NCI-H2227 treated with DMSO at 0.1 percent for 48 hours (cell line): ENCODE results near the gene CCNE1.
"Not testable (repeated sequence)": the region's sequence is repeated elsewhere in the genome, so short reads cannot be mapped to it uniquely, and the experiment has no call there.

Experiments used
- DNase-seq: peaks from one replicate; lab custom pipeline; 2025; lab: John Stamatoyannopoulos, UW

CCNE1 gene

GRCh38 chr19:29787281-29787680 is 24.5 kb upstream of the CCNE1 start:
- DNase-seq: no peak

DNA sequence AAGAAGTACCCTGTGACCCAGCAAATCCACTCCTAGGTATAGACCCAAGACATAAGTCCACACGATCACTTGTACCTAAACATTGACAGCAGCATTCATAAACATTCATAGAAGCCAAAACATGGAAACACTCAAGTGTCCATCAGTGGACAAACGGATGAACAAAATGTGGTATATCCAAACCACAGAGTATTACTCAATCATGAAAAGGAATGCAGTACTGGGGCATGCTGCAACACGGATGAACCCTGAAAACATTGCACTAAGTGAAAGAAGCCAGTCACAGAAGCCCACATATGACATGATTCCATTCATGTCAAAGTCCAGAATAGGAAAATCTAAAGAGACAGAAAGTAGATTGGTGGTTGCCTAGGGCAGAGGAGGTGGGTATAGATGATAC is 22.8 kb upstream of the CCNE1 start:
- DNase-seq: no peak

DNA sequence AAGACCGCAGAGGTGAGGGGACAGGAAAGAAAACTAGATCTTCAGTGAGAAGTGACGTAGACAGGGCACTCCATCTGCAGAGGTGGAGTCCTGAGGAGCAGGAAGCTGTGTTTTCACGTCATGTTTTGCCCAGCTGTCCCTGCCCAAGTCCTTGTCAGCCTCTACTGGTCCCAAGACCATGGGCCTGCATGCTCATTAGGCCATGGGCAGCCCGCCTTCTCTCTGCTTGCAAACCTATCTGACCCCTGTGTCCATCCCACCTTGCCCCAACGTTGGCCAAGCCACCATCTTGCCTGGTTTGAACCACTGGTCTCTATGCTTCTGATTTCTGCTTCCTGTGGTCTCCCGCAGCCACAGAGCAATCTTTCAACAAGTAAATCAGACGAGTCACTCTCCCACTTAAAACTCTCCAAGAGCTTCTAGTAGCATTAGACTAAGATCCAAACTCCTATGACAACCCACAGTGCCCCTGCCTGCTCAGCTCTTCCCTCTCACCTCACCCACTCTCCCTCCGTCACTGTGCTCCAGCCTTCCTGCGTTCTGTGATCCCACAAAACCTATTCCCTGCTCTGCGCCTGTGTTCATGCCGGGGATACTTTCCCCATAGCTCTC is 18.6 kb upstream of the CCNE1 start:
- no peak for DNase-seq

DNA sequence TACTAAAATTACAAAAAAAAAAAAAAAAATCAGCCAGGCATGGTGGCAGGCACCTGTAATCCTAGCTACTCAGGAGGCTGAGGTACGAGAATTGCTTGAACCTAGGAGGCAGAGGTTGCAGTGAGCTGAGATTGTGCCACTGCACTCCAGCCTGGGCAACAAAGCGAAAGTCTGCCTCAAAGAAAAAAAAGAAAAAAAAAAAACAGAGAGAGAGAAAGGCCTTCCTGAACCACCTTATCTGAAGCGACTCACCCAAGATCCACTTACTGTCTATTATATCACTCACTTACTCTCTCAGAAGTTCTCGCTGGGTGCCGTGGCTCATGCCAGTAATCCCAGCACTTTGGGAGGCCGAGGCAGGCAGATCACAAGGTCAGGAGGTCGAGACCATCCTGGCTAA is 17.3 kb upstream of the CCNE1 start:
- DNase-seq: not testable (repeated sequence)

GRCh38 chr19:29795461-29796172 is 16.2 kb upstream of the CCNE1 start:
- no peak for DNase-seq

GRCh38 chr19:29796173-29796573 is 15.6 kb upstream of the CCNE1 start:
- DNase-seq: no peak

GRCh38 chr19:29798774-29799497 is 12.9 kb upstream of the CCNE1 start:
- no peak for DNase-seq

- no peak for DNase-seq
Measured at GRCh38 chr19:29800100-29800825, 11.5 kb upstream of the CCNE1 start.

- DNase-seq: not testable (repeated sequence)
Measured at GRCh38 chr19:29803951-29804350, 7.8 kb upstream of the CCNE1 start.

GRCh38 chr19:29804493-29804892 is 7.3 kb upstream of the CCNE1 start:
- no peak for DNase-seq

- DNase-seq: no peak
Measured at GRCh38 chr19:29805031-29805965, 6.5 kb upstream of the CCNE1 start.

DNA sequence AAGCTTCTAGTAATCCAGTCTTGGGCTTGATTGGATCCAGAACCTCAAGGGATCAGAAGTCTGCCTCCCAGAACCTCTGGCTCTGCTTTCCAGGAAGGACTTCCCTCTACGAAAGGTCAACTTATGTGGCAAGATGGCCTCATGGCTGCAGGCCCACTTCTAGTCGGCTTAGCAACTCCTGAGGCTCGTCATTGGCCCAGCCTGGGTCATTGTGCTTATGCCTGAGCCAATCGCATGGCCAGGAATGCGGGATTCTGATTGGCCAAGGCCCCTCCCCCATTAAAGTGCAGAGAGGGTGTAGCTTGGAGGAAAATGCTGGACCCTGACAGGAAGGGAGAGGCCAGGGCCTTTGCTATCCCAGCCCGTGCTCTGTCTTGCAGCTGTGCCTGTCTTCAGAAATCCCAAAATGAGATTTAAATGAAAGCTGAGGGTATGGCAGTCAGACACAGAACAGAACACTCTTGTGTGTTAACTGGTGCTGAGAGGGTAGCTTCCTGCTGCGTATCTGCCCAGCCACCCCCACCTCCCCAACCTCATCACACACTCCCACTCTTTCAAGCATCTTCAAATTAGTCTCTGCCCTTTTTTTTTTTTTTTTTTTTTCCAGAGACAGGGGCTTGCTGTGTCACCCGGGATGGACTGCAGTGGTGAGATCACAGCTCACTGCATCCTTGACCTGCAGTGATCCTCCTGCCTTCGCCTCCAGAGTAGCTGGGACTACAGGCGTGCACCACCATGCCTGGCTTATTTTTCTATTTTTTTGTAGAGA is 5.5 kb upstream of the CCNE1 start:
- DNase-seq: no peak

DNA sequence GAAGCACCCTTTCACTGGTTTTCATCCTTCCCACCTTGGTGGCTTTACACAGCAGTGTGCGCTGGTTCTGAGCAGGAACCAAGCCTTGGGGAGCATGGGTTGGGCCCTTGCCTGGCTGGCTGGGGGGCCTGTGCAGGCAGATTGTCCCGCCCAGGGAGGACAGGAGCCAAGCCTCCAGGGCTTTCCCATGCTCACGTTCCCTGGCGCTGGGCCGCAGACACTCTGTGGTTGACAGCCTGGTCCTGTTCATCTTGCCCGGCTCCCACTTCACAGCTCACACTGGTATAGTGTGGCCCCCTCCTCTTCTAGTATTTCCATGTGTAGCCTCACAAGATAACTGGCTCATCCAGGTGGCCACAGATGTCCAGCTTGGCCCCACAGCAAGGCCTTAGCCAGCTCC is 4.6 kb upstream of the CCNE1 start:
- DNase-seq: no peak

- DNase-seq: no peak
Measured at GRCh38 chr19:29807870-29808405, 3.9 kb upstream of the CCNE1 start.

- no peak for DNase-seq
Measured at GRCh38 chr19:29809795-29810503, 1.8 kb upstream of the CCNE1 start.

GRCh38 chr19:29810504-29810871 is 1.3 kb upstream of the CCNE1 start:
- peak; percentile 43 for DNase-seq

DNA sequence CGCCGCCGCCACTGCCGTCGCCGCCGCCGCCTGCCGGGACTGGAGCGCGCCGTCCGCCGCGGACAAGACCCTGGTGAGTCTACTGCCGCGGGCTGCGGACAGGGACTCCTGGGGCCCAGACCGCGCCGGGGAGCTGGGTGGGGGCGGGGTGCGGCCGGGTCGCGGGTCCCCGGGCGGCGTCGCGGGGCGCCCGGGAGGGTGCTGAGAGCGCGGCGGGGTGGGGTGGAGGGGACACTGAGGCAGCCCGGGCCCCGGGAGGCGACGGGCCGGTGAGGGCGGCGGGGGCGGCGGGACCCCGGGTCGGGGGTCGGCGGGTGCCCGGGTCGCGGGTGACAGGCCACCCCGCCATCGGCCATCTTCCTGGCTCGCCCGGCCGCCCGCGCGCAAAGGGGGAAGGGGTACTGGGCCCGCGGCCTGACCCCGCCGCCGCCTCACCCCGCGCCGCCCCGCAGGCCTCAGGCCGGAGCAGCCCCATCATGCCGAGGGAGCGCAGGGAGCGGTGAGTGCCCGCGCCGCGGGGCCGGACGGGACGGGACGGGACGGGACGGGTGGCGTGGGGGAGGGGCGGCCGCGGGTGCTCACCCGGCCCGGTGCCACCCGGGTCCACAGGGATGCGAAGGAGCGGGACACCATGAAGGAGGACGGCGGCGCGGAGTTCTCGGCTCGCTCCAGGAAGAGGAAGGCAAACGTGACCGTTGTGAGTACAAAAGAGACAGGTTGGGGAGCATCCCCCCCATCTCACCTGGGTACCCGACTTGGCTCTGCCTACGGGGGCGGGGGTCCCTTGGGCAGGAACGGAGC is 489 bp downstream of the CCNE1 start:
- DNase-seq: no peak

DNA sequence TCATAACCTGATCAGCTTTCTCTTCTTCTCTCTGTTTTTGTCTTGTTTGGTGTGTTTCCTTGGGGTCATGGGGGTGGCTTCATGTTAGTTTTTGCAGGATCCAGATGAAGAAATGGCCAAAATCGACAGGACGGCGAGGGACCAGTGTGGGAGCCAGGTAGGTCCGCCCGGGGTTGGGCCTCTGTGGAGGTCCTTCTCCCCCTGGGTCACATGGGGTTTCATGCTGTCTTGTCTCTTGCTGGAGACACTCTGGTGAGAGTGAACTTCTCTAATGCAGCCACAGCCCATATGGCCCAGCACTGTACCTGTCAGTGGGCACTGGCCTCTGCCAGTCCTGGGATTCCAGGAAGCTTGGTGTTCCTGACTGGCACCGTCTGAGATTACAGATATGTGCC is 1.1 kb downstream of the CCNE1 start:
- no peak for DNase-seq

- DNase-seq: no peak
Measured at GRCh38 chr19:29813642-29814041, 1.9 kb downstream of the CCNE1 start.
